AG04450 (cell line): Measurements from ENCODE around the gene SNX1. TPM values are rescaled to one million over a fixed set of nuclear protein-coding genes. Genes with fewer than 3 reads are reported as not detected.

Source experiments
- CTCF ChIA-PET: fragments of 300-600, 350-600 bp; formaldehyde crosslinking; extraction: SDS; loops from one replicate; lab custom pipeline; 2022; ENCODE audit warnings: antibody characterized with exemption, inconsistent platforms; lab: Charles Lee
- POLR2A ChIA-PET: fragments of 350-600 bp; formaldehyde crosslinking; extraction: SDS; loops from one replicate; lab custom pipeline; 2021; ENCODE audit warnings: antibody characterized with exemption, inconsistent platforms; lab: Yijun Ruan, JAX
- DNase-seq: peaks from one replicate; pipeline ENCODE4 v3.0.0-alpha.2; 2011; ENCODE audit warnings: low read depth, low spot score
- H3K27ac ChIP-seq: one replicate; pipeline ENCODE4 v1.5.1; 2012; ENCODE audit warnings: low read depth, low read length, control low read depth
- H3K27me3 ChIP-seq: one replicate; pipeline ENCODE4 v1.6.0; 2012; ENCODE audit warnings: low read length; ENCODE audit not compliant: control insufficient read depth, insufficient read depth
- H3K4me3 ChIP-seq: 2 replicates; pipeline ENCODE4 v1.5.1; 2011; ENCODE audit warnings: mild to moderate bottlenecking, low read depth, low read length, control low read depth
- H3K9me3 ChIP-seq: 2 replicates; pipeline ENCODE4 v1.5.1; 2012; ENCODE audit warnings: low read length; ENCODE audit not compliant: control insufficient read depth, insufficient read depth
- CTCF ChIP-seq: IDR thresholded peaks from 2 replicates; pipeline ENCODE4 v1.5.1; 2011; ENCODE audit warnings: low read depth, low read length, control low read depth, inconsistent platforms
- polyA plus RNA-seq: library from polyadenylated mRNA; depleted of rRNA; stranded (reverse); fragments of >200 nt; gene quantifications from 2 replicates; pipeline ENCODE4 v1.2.3, GENCODE V29; 2011

Gene SNX1
- polyA plus RNA-seq, 1 experiment = 77.6 TPM

GRCh38 chr15:64146885-64147681 is 51.3 kb downstream of the SNX1 start:
- DNase-seq = no peak
- Histone ChIP-seq H3K9me3 (no peaks in the 10 kb centered on the region; the same call in 1 of the 2 replicates), H3K27me3 (peaks cover 5% of the 10 kb centered on the region), H3K4me3 (no peak overlapping the region), H3K27ac (peak overlapping the region; percentile 11)
- TF ChIP-seq CTCF = no peak
- ChIA-PET POLR2A (interaction anchor here (0.6 kb wide), 1 partner anchor 223 kb away, joined by 8 read pairs; no protein-coding TSS in a partner anchor), CTCF (interaction anchor here (1.4 kb wide), 1 partner anchor 7 kb away, joined by 4 read pairs; no protein-coding TSS in a partner anchor)

GRCh38 chr15:64148168-64148567 is 52.4 kb downstream of the SNX1 start:
- Histone ChIP-seq H3K9me3 (no peaks in the 10 kb centered on the region; the same call in 1 of the 2 replicates), H3K4me3 (no peak overlapping the region), H3K27ac (no peak overlapping the region), H3K27me3 (peaks cover 13% of the 10 kb centered on the region)
- TF ChIP-seq CTCF = no peak
- no peak for DNase-seq
- CTCF ChIA-PET = no interaction called here
- POLR2A ChIA-PET = no interaction called here

GRCh38 chr15:64148581-64148980 is 52.8 kb downstream of the SNX1 start:
- Histone ChIP-seq H3K27me3 (peaks cover 13% of the 10 kb centered on the region), H3K27ac (no peak overlapping the region), H3K4me3 (no peak overlapping the region), H3K9me3 (no peaks in the 10 kb centered on the region; the same call in 1 of the 2 replicates)
- DNase-seq = no peak
- ChIA-PET CTCF (no interaction called here), POLR2A (no interaction called here)
- TF ChIP-seq CTCF = no peak

GRCh38 chr15:64149424-64149823 is 53.6 kb downstream of the SNX1 start:
- Histone ChIP-seq H3K9me3 (no peaks in the 10 kb centered on the region; the same call in 1 of the 2 replicates), H3K4me3 (no peak overlapping the region), H3K27me3 (peaks cover 13% of the 10 kb centered on the region), H3K27ac (no peak overlapping the region)
- POLR2A ChIA-PET = interaction anchor here (0.7 to 1.2 kb wide), 3 partner anchors 10 to 1331 kb away, joined by 3 to 4 read pairs (median 4); no protein-coding TSS in a partner anchor
- TF ChIP-seq CTCF = no peak
- no peak for DNase-seq
- CTCF ChIA-PET = no interaction called here

GRCh38 chr15:64149893-64150578 is 54.3 kb downstream of the SNX1 start:
- CTCF ChIA-PET = no interaction called here
- POLR2A ChIA-PET = interaction anchor here (0.7 to 1.2 kb wide), 3 partner anchors 9 to 1331 kb away, joined by 3 to 4 read pairs (median 4); no protein-coding TSS in a partner anchor

More at GRCh38 chr15:64149893-64150578, 54.3 kb downstream of the SNX1 start:
- TF ChIP-seq CTCF = no peak
- Histone ChIP-seq H3K27me3 (peaks cover 13% of the 10 kb centered on the region), H3K4me3 (no peak overlapping the region), H3K27ac (no peak overlapping the region), H3K9me3 (no peaks in the 10 kb centered on the region; the same call in 1 of the 2 replicates)
- no peak for DNase-seq
